ENCODE measurements around the gene MYBPC1. TPM values are rescaled to one million over a fixed set of nuclear protein-coding genes. Genes with fewer than 3 reads are reported as not detected.

Gene MYBPC1
- total RNA-seq, 1 experiment from 2014 or later: not detected

GRCh38 chr12:101599771-101600484 lies 5.2 kb downstream of the MYBPC1 start:
- no peak for DNase-seq (ENCODE audit: low read depth)

- DNase-seq (ENCODE audit: low read depth): peak; percentile 4
Measured at GRCh38 chr12:101604132-101604531, 9.4 kb downstream of the MYBPC1 start.

- no peak for DNase-seq (ENCODE audit: low read depth)
Measured at GRCh38 chr12:101607894-101608293, 13.1 kb downstream of the MYBPC1 start.

- no peak for DNase-seq (ENCODE audit: low read depth)
Measured at GRCh38 chr12:101608301-101609133, 13.7 kb downstream of the MYBPC1 start.

- no peak for DNase-seq (ENCODE audit: low read depth)
Measured at GRCh38 chr12:101609198-101609597, 14.4 kb downstream of the MYBPC1 start.

- DNase-seq (ENCODE audit: low read depth): no peak
Measured at GRCh38 chr12:101612160-101612916, 17.6 kb downstream of the MYBPC1 start.

GRCh38 chr12:101616027-101616494 lies 21.3 kb downstream of the MYBPC1 start:
- no peak for DNase-seq (ENCODE audit: low read depth)

- no peak for DNase-seq (ENCODE audit: low read depth)
Measured at GRCh38 chr12:101619026-101619786, 24.4 kb downstream of the MYBPC1 start.

- DNase-seq (ENCODE audit: low read depth): no peak
Measured at GRCh38 chr12:101619858-101620761, 25.3 kb downstream of the MYBPC1 start.

GRCh38 chr12:101620762-101621133 lies 26.0 kb downstream of the MYBPC1 start:
- no peak for DNase-seq (ENCODE audit: low read depth)

GRCh38 chr12:101628676-101629075 lies 33.9 kb downstream of the MYBPC1 start:
- no peak for DNase-seq (ENCODE audit: low read depth)

- no peak for DNase-seq (ENCODE audit: low read depth)
Measured at GRCh38 chr12:101634724-101635123, 40.0 kb downstream of the MYBPC1 start.

GRCh38 chr12:101637936-101638335 lies 43.2 kb downstream of the MYBPC1 start:
- DNase-seq (ENCODE audit: low read depth): peak; percentile 1

GRCh38 chr12:101642115-101643067 lies 47.6 kb downstream of the MYBPC1 start:
- no peak for DNase-seq (ENCODE audit: low read depth)

- DNase-seq (ENCODE audit: low read depth): no peak
Measured at GRCh38 chr12:101647711-101648110, 52.9 kb downstream of the MYBPC1 start.

- DNase-seq (ENCODE audit: low read depth): no peak
Measured at GRCh38 chr12:101648195-101648594, 53.4 kb downstream of the MYBPC1 start.

- DNase-seq (ENCODE audit: low read depth): no peak
Measured at GRCh38 chr12:101650346-101651117, 55.8 kb downstream of the MYBPC1 start.

GRCh38 chr12:101653030-101653429 lies 58.3 kb downstream of the MYBPC1 start:
- no peak for DNase-seq (ENCODE audit: low read depth)

Measured in M059J (cell line).